Bronchial epithelial cell (primary cell): ENCODE measurements around the gene SEC61A1. TPM values are rescaled to one million over a fixed set of nuclear protein-coding genes. Genes with fewer than 3 reads are reported as not detected.

Experiments
- DNase-seq: peaks from one replicate; pipeline ENCODE4 v3.0.0-alpha.2; 2010; ENCODE audit warnings: low read depth
- FAIRE-seq: peaks from 2 replicates; lab custom pipeline; 2011; peaks lifted over from hg19 to GRCh38; lab: Jason Lieb, UNC
- H3K27me3 ChIP-seq: 2 replicates; pipeline ENCODE4 v1.5.1; 2011; ENCODE audit warnings: low read length; ENCODE audit not compliant: control insufficient read depth, insufficient read depth
- H3K36me3 ChIP-seq: 2 replicates; pipeline ENCODE4 v1.5.1; 2011; ENCODE audit warnings: low read length; ENCODE audit not compliant: control insufficient read depth, insufficient read depth
- H3K4me3 ChIP-seq: 2 replicates; pipeline ENCODE4 v1.5.1; 2011; ENCODE audit warnings: mild to moderate bottlenecking, low read depth, low read length, control low read depth
- total RNA-seq: library from RNA; depleted of rRNA; stranded (reverse); fragments of >200 nt; gene quantifications from 2 replicates; pipeline ENCODE4 v1.2.1, GENCODE V29; 2014
- TF ChIP-seq, protein P1 (sequence below): IDR thresholded peaks from 2 replicates; pipeline ENCODE4 v1.5.1; 2011; ENCODE audit warnings: mild to moderate bottlenecking, moderate library complexity, low read length, control low read depth, inconsistent platforms; ENCODE audit not compliant: insufficient read depth, severe bottlenecking

SEC61A1 gene
- total RNA-seq, 1 donor from 2014 or later, result 256 TPM

DNA sequence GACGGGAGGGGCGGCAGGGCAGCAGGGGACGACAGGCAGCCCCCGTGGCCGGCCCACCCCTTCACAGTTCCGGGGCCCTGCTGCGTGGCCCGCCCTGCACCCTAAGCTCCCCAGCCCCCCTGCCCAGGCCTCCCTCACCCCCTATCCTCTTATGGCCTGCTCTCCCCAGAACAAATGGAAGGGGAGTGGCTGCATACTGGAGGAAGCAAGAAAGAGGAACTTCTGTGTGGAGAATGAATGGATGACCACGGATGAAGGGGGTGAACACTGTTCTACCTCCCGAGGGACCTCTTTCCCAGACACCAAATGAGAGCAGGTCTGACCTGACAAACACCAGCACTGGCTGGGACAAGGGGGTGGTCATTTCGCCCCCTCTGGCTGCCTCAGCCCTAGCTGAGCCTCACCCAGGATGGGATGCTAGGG lies 25.0 kb downstream of the SEC61A1 start:
- TF ChIP-seq, protein P1, sequence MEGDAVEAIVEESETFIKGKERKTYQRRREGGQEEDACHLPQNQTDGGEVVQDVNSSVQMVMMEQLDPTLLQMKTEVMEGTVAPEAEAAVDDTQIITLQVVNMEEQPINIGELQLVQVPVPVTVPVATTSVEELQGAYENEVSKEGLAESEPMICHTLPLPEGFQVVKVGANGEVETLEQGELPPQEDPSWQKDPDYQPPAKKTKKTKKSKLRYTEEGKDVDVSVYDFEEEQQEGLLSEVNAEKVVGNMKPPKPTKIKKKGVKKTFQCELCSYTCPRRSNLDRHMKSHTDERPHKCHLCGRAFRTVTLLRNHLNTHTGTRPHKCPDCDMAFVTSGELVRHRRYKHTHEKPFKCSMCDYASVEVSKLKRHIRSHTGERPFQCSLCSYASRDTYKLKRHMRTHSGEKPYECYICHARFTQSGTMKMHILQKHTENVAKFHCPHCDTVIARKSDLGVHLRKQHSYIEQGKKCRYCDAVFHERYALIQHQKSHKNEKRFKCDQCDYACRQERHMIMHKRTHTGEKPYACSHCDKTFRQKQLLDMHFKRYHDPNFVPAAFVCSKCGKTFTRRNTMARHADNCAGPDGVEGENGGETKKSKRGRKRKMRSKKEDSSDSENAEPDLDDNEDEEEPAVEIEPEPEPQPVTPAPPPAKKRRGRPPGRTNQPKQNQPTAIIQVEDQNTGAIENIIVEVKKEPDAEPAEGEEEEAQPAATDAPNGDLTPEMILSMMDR, result no peak
- H3K4me3 ChIP-seq, result peak overlapping the region; percentile 42

DNA sequence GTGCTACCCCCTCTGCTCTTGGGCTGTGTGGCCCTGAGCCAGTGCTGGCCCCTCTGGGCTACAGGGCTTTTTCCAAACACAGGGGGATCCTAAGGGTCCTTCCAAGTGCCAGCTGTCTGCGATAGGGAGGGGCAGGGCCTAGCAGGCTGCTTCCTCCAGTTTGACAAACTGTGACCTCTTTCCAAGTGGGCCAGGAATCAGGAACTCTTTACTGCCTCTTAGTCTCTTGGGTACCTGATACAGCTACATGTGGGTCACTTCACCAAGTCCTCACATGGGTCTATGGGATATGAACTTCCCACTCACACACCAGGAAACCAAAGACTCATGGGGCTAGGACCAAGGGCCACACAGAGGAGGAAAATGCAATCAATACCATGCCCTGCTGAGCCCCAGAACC lies 25.4 kb downstream of the SEC61A1 start:
- DNase-seq (no peak), FAIRE-seq (no peak)
- no peaks in the 10 kb centered on the region for H3K27me3 ChIP-seq
- H3K4me3 ChIP-seq, result no peak overlapping the region
- TF ChIP-seq, protein P1, result no peak
- peaks cover 11% of the 10 kb centered on the region for H3K36me3 ChIP-seq

More for the DNA sequence above, 25.0 kb downstream of the SEC61A1 start:
- FAIRE-seq, result no peak
- H3K27me3 ChIP-seq, result no peaks in the 10 kb centered on the region
- DNase-seq, result no peak
- peaks cover 10% of the 10 kb centered on the region for H3K36me3 ChIP-seq

DNA sequence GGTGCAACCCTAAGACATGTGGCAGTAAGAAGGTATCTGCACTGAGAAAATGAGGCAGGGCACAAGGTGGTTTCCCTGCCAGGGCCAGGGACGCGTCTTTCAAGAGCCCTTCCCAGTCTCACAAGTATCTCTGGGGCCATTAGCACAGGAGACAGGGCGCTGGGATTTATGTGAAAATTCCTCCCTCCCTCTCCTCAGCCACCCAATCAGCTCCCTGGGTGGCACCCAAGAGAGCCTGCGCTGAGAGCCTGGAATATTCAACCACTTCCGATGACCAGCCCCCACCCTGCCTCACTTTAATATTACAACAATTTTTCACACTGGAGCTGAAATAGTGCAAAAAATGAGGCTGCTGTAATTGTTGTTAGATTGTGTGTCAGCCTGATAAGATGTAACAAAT lies 26.1 kb downstream of the SEC61A1 start:
- DNase-seq (no peak), FAIRE-seq (no peak)
- Histone ChIP-seq H3K4me3 (no peak overlapping the region), H3K36me3 (peaks cover 14% of the 10 kb centered on the region), H3K27me3 (no peaks in the 10 kb centered on the region)
- TF ChIP-seq, protein P1, result no peak

DNA sequence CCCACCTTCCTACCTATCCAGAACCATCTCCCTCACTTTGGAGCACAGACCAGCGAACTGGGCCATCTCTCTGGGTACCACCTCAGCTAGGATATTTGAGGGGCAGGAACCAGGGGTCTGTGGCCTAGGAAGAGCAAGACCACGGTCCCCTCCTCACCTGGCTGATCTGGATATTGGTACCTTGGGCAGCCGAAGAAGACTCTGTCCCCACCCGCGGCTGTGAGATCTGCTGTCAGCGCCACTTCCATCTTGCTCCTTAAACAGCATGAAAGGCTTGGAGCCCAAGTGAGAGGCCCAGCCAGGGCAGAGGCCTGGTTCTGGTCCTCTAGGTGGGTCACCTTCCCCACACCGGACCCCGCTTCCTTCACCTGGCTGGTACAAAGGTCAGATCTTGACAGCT lies 26.6 kb downstream of the SEC61A1 start:
- no peak for FAIRE-seq
- TF ChIP-seq, protein P1, result no peak
- no peaks in the 10 kb centered on the region for H3K27me3 ChIP-seq
- DNase-seq, result no peak
- peaks cover 17% of the 10 kb centered on the region for H3K36me3 ChIP-seq
- H3K4me3 ChIP-seq, result no peak overlapping the region

DNA sequence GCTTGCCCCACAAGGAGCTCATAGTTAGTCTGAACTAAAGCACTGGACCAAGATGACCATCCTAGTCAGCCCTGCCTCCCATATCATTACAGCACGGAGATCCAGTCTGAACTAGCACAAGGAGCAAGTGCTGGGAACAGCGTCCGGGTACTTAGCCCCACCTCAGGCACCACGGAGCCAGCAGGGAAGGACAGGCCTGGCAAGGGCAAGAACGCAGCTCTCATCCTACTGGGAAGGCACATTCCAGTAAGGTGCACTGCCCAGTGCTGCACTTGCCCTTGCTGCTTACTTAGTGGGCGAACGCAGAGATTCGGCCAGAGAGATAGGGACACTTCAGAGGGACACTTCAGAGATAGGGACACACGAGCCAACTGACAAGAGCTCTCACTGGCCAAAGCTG lies 27.6 kb downstream of the SEC61A1 start:
- H3K4me3 ChIP-seq, result no peak overlapping the region
- H3K27me3 ChIP-seq, result no peaks in the 10 kb centered on the region
- peaks cover 22% of the 10 kb centered on the region for H3K36me3 ChIP-seq
- no peak for DNase-seq
- FAIRE-seq, result no peak
- TF ChIP-seq, protein P1, result no peak
